K562 (cell line): ENCODE measurements around the gene DDC. TPM values are rescaled to one million over a fixed set of nuclear protein-coding genes. Genes with fewer than 3 reads are reported as not detected.

Experiments
- ATAC-seq: fragments of 200-7000 bp; cut with Tn5 transposase; 3 replicates; pipeline ENCODE4 v1.9.1; 2020; ENCODE audit warnings: moderate library complexity
- BruUV-seq: library from RNA; stranded (reverse); fragments of 400-500 nt; replicated peaks from 2 replicates; lab custom pipeline; 2021; lab: Mats Ljungman, UMichigan
- CTCF ChIA-PET: fragments of 300-600 bp; formaldehyde crosslinking; extraction: SDS; loops from one replicate; lab custom pipeline; 2021; ENCODE audit warnings: low intra/inter-chr PET ratio; lab: Yijun Ruan, JAX
- POLR2A ChIA-PET: fragments of 300-600, 350-650 bp; sonication (Branson Sonifier 250); formaldehyde crosslinking; extraction: SDS; loops from one replicate; lab custom pipeline; 2021; ENCODE audit warnings: antibody characterized with exemption, inconsistent platforms; lab: Yijun Ruan, JAX
- DNase-seq, 4 experiments: peaks; one replicate each; pipeline versions ENCODE4 v3.0.0 to v3.0.0-alpha.2; 2011 to 2018; ENCODE audit warnings: low spot score in 3 of 4, mixed read lengths in 3 of 4; ENCODE audit errors: extremely low read depth in 1 of 4
- FAIRE-seq: peaks from 2 replicates; lab custom pipeline; 2011; peaks lifted over from hg19 to GRCh38; lab: Jason Lieb, UNC
- H2AFZ ChIP-seq: 2 replicates; pipeline ENCODE4 v1.6.0; 2011; ENCODE audit warnings: low read depth, low read length, control low read depth, inconsistent platforms
- H3K27ac ChIP-seq: fragments of 200-600 bp; 3 replicates; pipeline ENCODE4 v1.8.0; 2011; ENCODE audit warnings: low read depth, mild to moderate bottlenecking, control low read depth, inconsistent platforms, low read length, moderate library complexity, mixed read lengths; ENCODE audit errors: extremely low read depth
- H3K27me3 ChIP-seq, 2 experiments: fragments of 300-600 bp in 1 of 2; 2 replicates in 1 of 2; 3 replicates in 1 of 2; pipeline versions ENCODE4 v1.6.0 to v1.8.0; 2011; ENCODE audit warnings: inconsistent platforms in 2 of 2, low read length in 2 of 2, mild to moderate bottlenecking in 1 of 2, mixed read lengths in 1 of 2, moderate library complexity in 1 of 2; ENCODE audit not compliant: control insufficient read depth in 2 of 2, insufficient read depth in 2 of 2
- H3K36me3 ChIP-seq: fragments of 300-600 bp; 3 replicates; pipeline ENCODE4 v1.8.0; 2011; ENCODE audit warnings: mild to moderate bottlenecking, low read length, inconsistent platforms; ENCODE audit not compliant: control insufficient read depth, insufficient read depth
- H3K4me1 ChIP-seq, 2 experiments: fragments of 200-600 bp in 1 of 2; replicated peaks in 1 of 2; 2 replicates in 1 of 2; 3 replicates in 1 of 2; pipeline versions ENCODE4 v1.5.1 to v1.8.0; 2011; ENCODE audit warnings: inconsistent platforms in 2 of 2, low read length in 2 of 2, mild to moderate bottlenecking in 1 of 2, mixed read lengths in 1 of 2, moderate library complexity in 1 of 2; ENCODE audit not compliant: control insufficient read depth in 2 of 2, insufficient read depth in 2 of 2
- H3K4me2 ChIP-seq: 2 replicates; pipeline ENCODE4 v1.6.1; 2011; ENCODE audit warnings: low read length, control low read depth, inconsistent platforms, mixed read lengths; ENCODE audit not compliant: insufficient read depth
- H3K4me3 ChIP-seq: fragments of 200-600 bp; sonication (generic), shearing (Covaris generic); 2 replicates; pipeline ENCODE4 v1.5.1; 2016; ENCODE audit warnings: control low read depth, inconsistent platforms
- H3K79me2 ChIP-seq: fragments of 200-600 bp; 3 replicates; pipeline ENCODE4 v1.8.0; 2011; ENCODE audit warnings: low read length, inconsistent platforms; ENCODE audit not compliant: control insufficient read depth, insufficient read depth
- H3K9ac ChIP-seq, 2 experiments: 2 replicates each; pipeline versions ENCODE4 v1.6.0 to v1.6.1; 2011; ENCODE audit warnings: low read depth in 2 of 2, low read length in 2 of 2, control low read depth in 1 of 2, inconsistent platforms in 1 of 2, mild to moderate bottlenecking in 1 of 2, mixed read lengths in 1 of 2; ENCODE audit not compliant: insufficient read depth in 1 of 2
- H3K9me1 ChIP-seq: one replicate; pipeline ENCODE4 v1.6.0; 2011; ENCODE audit warnings: inconsistent platforms, mild to moderate bottlenecking, low read length, moderate library complexity; ENCODE audit not compliant: control insufficient read depth, insufficient read depth
- H3K9me3 ChIP-seq: replicated peaks from 2 replicates; pipeline ENCODE4 v1.5.1; 2011; ENCODE audit warnings: low read depth, low read length, inconsistent platforms; ENCODE audit not compliant: control insufficient read depth, insufficient read depth
- H4K20me1 ChIP-seq: replicated peaks from 2 replicates; pipeline ENCODE4 v1.6.1; 2011; ENCODE audit warnings: low read length, inconsistent platforms, mixed read lengths; ENCODE audit not compliant: control insufficient read depth, insufficient read depth
- C11orf30 ChIP-seq: fragments of 450-650 bp; IDR thresholded peaks from 2 replicates; pipeline ENCODE4 v1.6.1; 2016; ENCODE audit warnings: low read depth, mild to moderate bottlenecking
- FOSL1 ChIP-seq: fragments of 200-800 bp; sonication (Bioruptor generic); conservative IDR thresholded peaks from 2 replicates; pipeline ENCODE4 v1.6.1; 2016; ENCODE audit warnings: missing genetic modification characterization, missing compliant biosample characterization
- RBM22 ChIP-seq: fragments of 200-400 bp; formaldehyde crosslinking; IDR thresholded peaks from 2 replicates; pipeline ENCODE4 v1.6.1; 2018; ENCODE audit warnings: low read length, low read depth; ENCODE audit not compliant: poor library complexity, severe bottlenecking
- SP1 ChIP-seq: sonication (generic); formaldehyde crosslinking; IDR thresholded peaks from 2 replicates; pipeline ENCODE4 v1.8.1; 2022; ENCODE audit warnings: mild to moderate bottlenecking, missing genetic modification reagents
- SRSF9 ChIP-seq: fragments of 200-400 bp; formaldehyde crosslinking; IDR thresholded peaks from 2 replicates; pipeline ENCODE4 v1.6.1; 2017; ENCODE audit warnings: low read depth, low read length, borderline replicate concordance
- U2AF1 ChIP-seq: fragments of 200-400 bp; formaldehyde crosslinking; optimal IDR thresholded peaks from 2 replicates; pipeline ENCODE3; 2017; ENCODE audit warnings: mild to moderate bottlenecking, low read depth, low read length, moderate library complexity
- ZNF707 ChIP-seq: fragments of 250-450 bp; sonication (Bioruptor Pico); conservative IDR thresholded peaks from 2 replicates; pipeline ENCODE4 v1.8.0; 2022; ENCODE audit warnings: inconsistent platforms, mild to moderate bottlenecking, moderate library complexity
- WGBS: fragments of 100-300 bp; shearing (Covaris generic); methylation state at CpG from one replicate; pipeline ENCODE4 v1.1.6; 2016; ENCODE audit warnings: low coverage, mixed read lengths; ENCODE audit not compliant: insufficient coverage; ENCODE audit errors: missing lambda C conversion rate; 5-methylcytosine and 5-hydroxymethylcytosine counted together
- in situ Hi-C: fragments of 300-500 bp; cut with MboI; formaldehyde crosslinking; loops from 4 replicates; pipeline ENCODE4 v1.15.0; 2018; ENCODE audit warnings: inconsistent platforms, mixed read lengths
- intact Hi-C: fragments of 100-400 bp; cut with micrococcal nuclease; formaldehyde crosslinking; loops from 2 replicates; pipeline ENCODE4 v1.14.2; 2022
- polyA plus RNA-seq, 8 experiments: library from polyadenylated mRNA; depleted of rRNA in 4 of 8; stranded (reverse) in 5 of 8; unstranded in 3 of 8; fragments of >200 nt; fragmentation: Nextera tagmentation in 2 of 8; fragmentation: Illumina TruSeq in 1 of 8; extraction: Ambion mirVana in 2 of 8; extraction: Trizol in 1 of 8; gene quantifications; 2 replicates each; pipeline versions ENCODE4 v1.2.1 to v1.2.3, GENCODE V29; 2011 to 2014; ENCODE audit warnings: inconsistent platforms in 1 of 8, missing spikeins in 1 of 8
- total RNA-seq, 7 experiments: library from RNA; depleted of rRNA in 6 of 7; stranded (reverse); fragments of >200 nt in 6 of 7; fragmentation: Illumina TruSeq in 2 of 7; extraction: Trizol in 2 of 7; gene quantifications; 2 replicates each; pipeline versions ENCODE4 v1.2.1 to v1.2.3, GENCODE V29; 2011 to 2021; ENCODE audit warnings: low replicate concordance in 1 of 7

DDC gene
- total and polyA plus RNA-seq, 9 of the 15 experiments (the other 6 are each of a cell fraction or from before 2014, with no cell fraction given), result not detected

DNA sequence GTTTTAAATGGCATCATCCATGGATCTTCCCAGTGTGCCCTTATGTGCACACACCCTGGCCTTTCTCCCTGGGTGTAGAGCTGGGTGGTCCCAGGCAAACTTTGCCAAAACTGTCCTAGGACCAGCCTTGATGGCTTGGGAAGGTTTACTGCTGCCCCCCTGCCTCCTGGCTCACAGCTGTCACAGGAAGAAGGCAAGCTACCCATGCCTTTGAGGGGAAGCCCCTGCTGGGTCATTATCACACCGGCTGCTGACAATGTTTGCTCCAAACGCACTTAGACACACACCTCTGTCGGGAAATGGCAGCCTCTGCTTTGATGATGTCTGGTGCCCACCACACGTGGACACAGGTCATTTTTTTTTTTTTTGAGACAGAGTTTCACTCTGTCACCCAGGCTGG is 89.9 kb downstream of the DDC start:
- Histone ChIP-seq H3K9me1 (no peaks in the 10 kb centered on the region), H3K79me2 (no peaks in the 10 kb centered on the region), H3K4me2 (no peak overlapping the region), H3K27me3 (peaks cover 13 to 51% of the 10 kb centered on the region in 2 experiments; a peak in 4 of 5 replicates), H2AFZ (no peak overlapping the region), H4K20me1 (0 out of 2 replicates have a peak, but pooled peaks cover 4% of the 10 kb centered on the region), H3K9ac (no peak overlapping the region), H3K9me3 (no peaks in the 10 kb centered on the region), H3K27ac (no peak overlapping the region), H3K4me3 (no peak overlapping the region), H3K4me1 (no peaks in the 10 kb centered on the region)
- no TSS peak for BruUV-seq
- in situ Hi-C loops, result no loop called here
- no peak for FAIRE-seq
- no peak for DNase-seq
- ATAC-seq, result no peak
- CTCF ChIA-PET, result interaction anchor here (0.6 kb wide), 1 partner anchor 11 kb away, joined by 3 read pairs; no protein-coding TSS in a partner anchor
- POLR2A ChIA-PET, result interaction anchor here (1.0 to 1.2 kb wide), 2 partner anchors 11 kb away, joined by 3 read pairs; no protein-coding TSS in a partner anchor
- TF ChIP-seq U2AF1 (no peak), SP1 (CRISPR knock-in tag) (no peak), ZNF707 (CRISPR knock-in tag) (no peak), SRSF9 (no peak), C11orf30 (no peak), RBM22 (no peak), FOSL1 (tag) (no peak)
- TF ChIP-seq, all 486 proteins: peak for 0
- H3K36me3 ChIP-seq, result no peaks in the 10 kb centered on the region
- WGBS, result 4% methylated on average over 4 of the region's 4 CpGs
- intact Hi-C loops, result no loop called here
